CD4-positive, alpha-beta T cell (primary cell): ENCODE results near the gene FOXB2. TPM values are rescaled to one million over a fixed set of nuclear protein-coding genes. Genes with fewer than 3 reads are reported as not detected.

Experiments used
- ATAC-seq: fragments of 200-7000 bp; cut with Tn5 transposase; one replicate; pipeline ENCODE4 v1.10.0; 2022; ENCODE audit warnings: mild to moderate bottlenecking; ENCODE audit not compliant: poor library complexity
- CTCF ChIA-PET: fragments of 350-600 bp; sonication (Branson Sonifier 250); formaldehyde crosslinking; loops from one replicate; lab custom pipeline; 2021; ENCODE audit warnings: antibody characterized with exemption, inconsistent platforms; lab: Charles Lee
- POLR2A ChIA-PET: fragments of 350-600 bp; sonication (Branson Sonifier 250); formaldehyde crosslinking; loops from one replicate; lab custom pipeline; 2021; ENCODE audit warnings: antibody characterized with exemption, inconsistent platforms; lab: Charles Lee
- DNase-seq, 14 experiments: peaks; one replicate each; pipeline ENCODE4 v3.0.0-alpha.2; 2013 to 2020; ENCODE audit warnings: mixed read lengths in 2 of 14
- H3K27ac ChIP-seq, 2 donors: one replicate each; pipeline versions ENCODE4 v1.5.1 to v1.7.0; 2013; ENCODE audit warnings: low read length in 2 of 2, low read depth in 1 of 2, mild to moderate bottlenecking in 1 of 2
- H3K27me3 ChIP-seq, 2 experiments: 1 replicate in 1 of 2; 2 replicates in 1 of 2; pipeline versions ENCODE4 v1.6.1 to v1.7.0; 2013; ENCODE audit warnings: low read length in 2 of 2, control low read depth in 1 of 2, mild to moderate bottlenecking in 1 of 2, moderate library complexity in 1 of 2; ENCODE audit not compliant: insufficient read depth in 2 of 2, control insufficient read depth in 1 of 2
- H3K36me3 ChIP-seq: one replicate; pipeline ENCODE4 v1.6.1; 2013; ENCODE audit warnings: low read length, control low read depth; ENCODE audit not compliant: insufficient read depth
- H3K4me1 ChIP-seq: one replicate; pipeline ENCODE4 v1.6.1; 2013; ENCODE audit warnings: low read length, control low read depth; ENCODE audit not compliant: insufficient read depth
- H3K4me3 ChIP-seq: one replicate; pipeline ENCODE4 v1.5.1; 2013; ENCODE audit warnings: mild to moderate bottlenecking, low read length, moderate library complexity
- H3K9me3 ChIP-seq, 2 experiments: 1 replicate in 1 of 2; 2 replicates in 1 of 2; pipeline versions ENCODE4 v1.6.1 to v1.7.0; 2013; ENCODE audit warnings: low read length in 2 of 2, mild to moderate bottlenecking in 2 of 2, control low read depth in 1 of 2, moderate library complexity in 1 of 2; ENCODE audit not compliant: control insufficient read depth in 1 of 2, insufficient read depth in 1 of 2
- H3K27ac Mint-ChIP-seq: one replicate; pipeline ENCODE4 v1.8.0; 2020; ENCODE audit warnings: mixed read lengths
- H3K27me3 Mint-ChIP-seq: one replicate; pipeline ENCODE4 v1.8.0; 2021; ENCODE audit warnings: mixed read lengths
- H3K36me3 Mint-ChIP-seq: one replicate; pipeline ENCODE4 v1.8.0; 2021; ENCODE audit warnings: low read depth, mixed read lengths
- H3K4me1 Mint-ChIP-seq: one replicate; pipeline ENCODE4 v1.8.0; 2021; ENCODE audit warnings: low read depth, mixed read lengths
- H3K4me3 Mint-ChIP-seq: one replicate; pipeline ENCODE4 v1.8.0; 2020; ENCODE audit warnings: mild to moderate bottlenecking, mixed read lengths
- H3K9me3 Mint-ChIP-seq: one replicate; pipeline ENCODE4 v1.8.0; 2020; ENCODE audit warnings: mixed read lengths
- CTCF ChIP-seq: fragments of 200-600 bp; IDR thresholded peaks from one replicate; pipeline ENCODE4 v1.8.0; 2022; ENCODE audit warnings: antibody characterized with exemption, mild to moderate bottlenecking
- intact Hi-C, 2 experiments: fragments of 100-400 bp; cut with DNase I in 1 of 2; cut with micrococcal nuclease in 1 of 2; formaldehyde crosslinking; loops; one replicate each; pipeline versions ENCODE4 v1.15.1 to v1.9.0; 2023 to 2025; cut with DNase I, micrococcal nuclease
- total RNA-seq, 174 experiments: library from RNA in 2 of 174; stranded (reverse) in 2 of 174; gene quantifications; one replicate each; pipeline ENCODE4 v1.2.3 and lab custom pipeline; 2021 to 2026

Gene FOXB2
- total RNA-seq, 2 experiments from 2014 or later, result not detected

GRCh38 chr9:77014597-77015263 lies 4.7 kb upstream of the FOXB2 start:
- no peak for TF ChIP-seq CTCF
- intact Hi-C loops, result loop anchor here (5.0 to 10.0 kb wide), 2 partner anchors 567 to 570 kb away; no protein-coding TSS in a partner anchor
- Histone ChIP-seq H3K9me3 (peaks cover 0 to 49% of the 10 kb centered on the region in 2 experiments), H3K36me3 (no peaks in the 10 kb centered on the region), H3K4me3 (no peak overlapping the region), H3K27me3 (peaks cover 81 to 83% of the 10 kb centered on the region in 2 experiments), H3K4me1 (peaks cover 18% of the 10 kb centered on the region), H3K27ac (no peak overlapping the region)
- ChIA-PET CTCF (no interaction called here), POLR2A (no interaction called here)
- Mint-ChIP-seq H3K9me3 (no peaks in the 10 kb centered on the region), H3K4me3 (no peak overlapping the region), H3K27me3 (peaks cover 93% of the 10 kb centered on the region), H3K4me1 (peaks cover 17% of the 10 kb centered on the region), H3K27ac (no peak overlapping the region), H3K36me3 (no peaks in the 10 kb centered on the region)
- DNase-seq (no peak), ATAC-seq (no peak)

- no peaks in the 10 kb centered on the region for H3K36me3 ChIP-seq
- H3K9me3 ChIP-seq, result peaks cover 0 to 50% of the 10 kb centered on the region in 2 experiments
- ChIA-PET POLR2A (no interaction called here), CTCF (no interaction called here)
- Mint-ChIP-seq H3K27me3 (peaks cover 87% of the 10 kb centered on the region), H3K27ac (no peak overlapping the region), H3K4me3 (no peak overlapping the region), H3K9me3 (no peaks in the 10 kb centered on the region), H3K4me1 (peaks cover 17% of the 10 kb centered on the region), H3K36me3 (no peaks in the 10 kb centered on the region)
- no peak overlapping the region for H3K27ac ChIP-seq
- H3K27me3 ChIP-seq, result peaks cover 83 to 85% of the 10 kb centered on the region in 2 experiments
- intact Hi-C loops, result loop anchor here in 1 of 2 experiments (10.0 kb wide), 1 partner anchor 571 kb away; no protein-coding TSS in a partner anchor
- no peak for ATAC-seq
- peaks cover 22% of the 10 kb centered on the region for H3K4me1 ChIP-seq
- H3K4me3 ChIP-seq, result no peak overlapping the region
- no peak for TF ChIP-seq CTCF
- DNase-seq, result no peak
Measured at GRCh38 chr9:77015327-77016048, 4.0 kb upstream of the FOXB2 start.

GRCh38 chr9:77016121-77016525 lies 3.3 kb upstream of the FOXB2 start:
- H3K9me3 Mint-ChIP-seq, result no peaks in the 10 kb centered on the region
- peaks cover 0 to 54% of the 10 kb centered on the region in 2 experiments for H3K9me3 ChIP-seq
- DNase-seq, result no peak
- no peak for TF ChIP-seq CTCF
- H3K4me1 ChIP-seq, result peaks cover 28% of the 10 kb centered on the region
- H3K36me3 ChIP-seq, result no peaks in the 10 kb centered on the region
- ChIA-PET POLR2A (no interaction called here), CTCF (no interaction called here)
- H3K4me3 Mint-ChIP-seq, result no peak overlapping the region
- H3K27me3 Mint-ChIP-seq, result peaks cover 86% of the 10 kb centered on the region
- no peak for ATAC-seq
- no peaks in the 10 kb centered on the region for H3K36me3 Mint-ChIP-seq
- no peak overlapping the region for H3K27ac Mint-ChIP-seq
- no peak overlapping the region for H3K4me3 ChIP-seq
- peaks cover 20% of the 10 kb centered on the region for H3K4me1 Mint-ChIP-seq
- no peak overlapping the region for H3K27ac ChIP-seq
- intact Hi-C loops, result loop anchor here in 1 of 2 experiments (10.0 kb wide), 1 partner anchor 571 kb away; no protein-coding TSS in a partner anchor
- peaks cover 84 to 91% of the 10 kb centered on the region in 2 experiments for H3K27me3 ChIP-seq
